Measurements from ENCODE around the gene MAB21L4. TPM values are rescaled to one million over a fixed set of nuclear protein-coding genes. Genes with fewer than 3 reads are reported as not detected.
"Not testable (repeated sequence)": the region's sequence is repeated elsewhere in the genome, so short reads cannot be mapped to it uniquely, and the experiment has no call there.

The MAB21L4 gene
- total RNA-seq, 2 experiments from 2014 or later, result not detected

- H3K4me3 Mint-ChIP-seq; H3K27ac Mint-ChIP-seq; H3K4me1 Mint-ChIP-seq (ENCODE audit: low read depth); H3K9me3 Mint-ChIP-seq; H3K27me3 Mint-ChIP-seq (ENCODE audit: low read depth); H3K36me3 Mint-ChIP-seq (ENCODE audit: low read depth); DNase-seq; intact Hi-C loops (cut with micrococcal nuclease): not testable (repeated sequence)
- CTCF ChIA-PET, result interaction anchor here (1.4 kb wide), 1 partner anchor 15 kb away, joined by 3 read pairs; no protein-coding TSS in a partner anchor
Observed at GRCh38 chr2:240846309-240846708, 49.6 kb downstream of the MAB21L4 start.

GRCh38 chr2:240840435-240841060 lies 55.4 kb downstream of the MAB21L4 start:
- intact Hi-C loops (cut with micrococcal nuclease), result loop anchor here (1.0 kb wide), 1 partner anchor 326 kb away; no protein-coding TSS in a partner anchor
- H3K4me3 Mint-ChIP-seq, result no peak overlapping the region
- no peaks in the 10 kb centered on the region for H3K27me3 Mint-ChIP-seq (ENCODE audit: low read depth)
- H3K27ac Mint-ChIP-seq, result no peak overlapping the region
- peaks cover 1% of the 10 kb centered on the region for H3K36me3 Mint-ChIP-seq (ENCODE audit: low read depth)
- no peaks in the 10 kb centered on the region for H3K4me1 Mint-ChIP-seq (ENCODE audit: low read depth)
- CTCF ChIA-PET, result interaction anchor here (0.6 to 2.1 kb wide), 9 partner anchors 11 to 1078 kb away, joined by 3 to 9 read pairs (median 3); no protein-coding TSS in a partner anchor
- peak; percentile 48 for DNase-seq
- peaks cover 5% of the 10 kb centered on the region for H3K9me3 Mint-ChIP-seq

- intact Hi-C loops (cut with micrococcal nuclease), result loop anchor here (1.0 kb wide), 1 partner anchor 325 kb away; no protein-coding TSS in a partner anchor
- H3K4me3 Mint-ChIP-seq, result no peak overlapping the region
- no peaks in the 10 kb centered on the region for H3K36me3 Mint-ChIP-seq (ENCODE audit: low read depth)
- no peaks in the 10 kb centered on the region for H3K9me3 Mint-ChIP-seq
- CTCF ChIA-PET, result interaction anchor here (0.6 to 2.1 kb wide), 7 partner anchors 18 to 437 kb away, joined by 3 to 9 read pairs (median 3); no protein-coding TSS in a partner anchor
- no peak overlapping the region for H3K27ac Mint-ChIP-seq
- no peaks in the 10 kb centered on the region for H3K4me1 Mint-ChIP-seq (ENCODE audit: low read depth)
- DNase-seq, result no peak
- no peaks in the 10 kb centered on the region for H3K27me3 Mint-ChIP-seq (ENCODE audit: low read depth)
Observed at GRCh38 chr2:240839152-240840143, 56.5 kb downstream of the MAB21L4 start.

- Mint-ChIP-seq H3K27me3 (ENCODE audit: low read depth) (no peaks in the 10 kb centered on the region), H3K4me1 (ENCODE audit: low read depth) (no peaks in the 10 kb centered on the region), H3K4me3 (no peak overlapping the region), H3K9me3 (no peaks in the 10 kb centered on the region), H3K36me3 (ENCODE audit: low read depth) (no peaks in the 10 kb centered on the region), H3K27ac (no peak overlapping the region)
- intact Hi-C loops (cut with micrococcal nuclease), result no loop called here
- CTCF ChIA-PET, result interaction anchor here (0.9 to 1.2 kb wide), 2 partner anchors 14 kb away, joined by 3 read pairs; no protein-coding TSS in a partner anchor
- DNase-seq, result no peak
Observed at GRCh38 chr2:240837621-240838020, 58.3 kb downstream of the MAB21L4 start.

GRCh38 chr2:240836781-240837467 lies 59.0 kb downstream of the MAB21L4 start:
- intact Hi-C loops (cut with micrococcal nuclease), result no loop called here
- DNase-seq, result no peak
- Mint-ChIP-seq H3K36me3 (ENCODE audit: low read depth) (no peaks in the 10 kb centered on the region), H3K27ac (no peak overlapping the region), H3K9me3 (no peaks in the 10 kb centered on the region), H3K27me3 (ENCODE audit: low read depth) (no peaks in the 10 kb centered on the region), H3K4me1 (ENCODE audit: low read depth) (no peaks in the 10 kb centered on the region), H3K4me3 (no peak overlapping the region)
- CTCF ChIA-PET, result interaction anchor here (1.2 kb wide), 1 partner anchor 15 kb away, joined by 3 read pairs; no protein-coding TSS in a partner anchor

Other genes starting within 250 kb of the MAB21L4 start
- gene AQP12B, start 213.3 kb downstream of the MAB21L4 start, total RNA-seq, result not detected
- gene AQP12A, start 204.3 kb downstream of the MAB21L4 start, total RNA-seq, result not detected
- 1 to 10 TPM; 8.4 TPM for gene KIF1A, start 75.9 kb downstream of the MAB21L4 start, total RNA-seq
- gene AGXT, start 27.3 kb downstream of the MAB21L4 start, total RNA-seq, result not detected
- not detected for gene CROCC2, start 10.2 kb upstream of the MAB21L4 start, total RNA-seq
- under 1 TPM; 0.35 to 0.60 TPM for gene SNED1, start 102.5 kb upstream of the MAB21L4 start, total RNA-seq
- gene MTERF4, start 206.1 kb upstream of the MAB21L4 start, total RNA-seq, result 10 to 100 TPM; 35.0 to 38.6 TPM

Data from activated naive CD4-positive, alpha-beta T cell treated with anti-CD3 and anti-CD28 coated beads for 36 hours (primary cell).